ENCODE results near the gene KRT82. TPM values are rescaled to one million over a fixed set of nuclear protein-coding genes. Genes with fewer than 3 reads are reported as not detected.

Gene KRT82
- total and polyA plus RNA-seq, 4 donors = not detected

DNA sequence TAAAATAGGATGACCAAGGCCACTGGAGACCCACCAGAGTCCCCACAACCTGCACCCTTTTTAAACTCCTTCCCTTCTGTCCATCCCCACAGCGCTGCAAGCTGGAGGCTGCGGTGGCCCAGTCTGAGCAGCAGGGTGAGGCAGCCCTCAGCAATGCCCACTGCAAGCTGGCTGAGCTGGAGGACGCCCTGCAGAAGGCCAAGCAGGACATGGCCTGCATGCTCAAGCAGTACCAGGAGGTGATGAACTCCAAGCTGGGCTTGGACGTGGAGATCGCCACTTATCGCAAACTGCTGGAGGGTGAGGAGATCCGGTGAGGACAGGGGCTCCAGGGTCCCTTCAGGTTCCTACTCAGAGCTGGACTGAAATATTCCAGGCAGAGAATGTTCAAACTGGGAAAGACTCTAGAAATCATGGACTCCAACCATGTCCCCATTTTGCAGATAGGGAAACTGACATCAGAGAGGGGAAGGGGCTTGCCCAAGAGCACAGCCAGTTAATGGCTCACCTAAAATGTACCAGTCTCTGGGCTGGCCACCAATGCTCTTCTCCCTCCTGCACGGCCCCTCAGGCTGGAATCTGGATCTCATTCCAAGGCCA lies 56.0 kb downstream of the KRT82 start:
- H3K4me1 ChIP-seq (ENCODE audit: control insufficient read depth in 4 of 4, insufficient read depth in 4 of 4, low read length in 3 of 4) = peaks cover 0 to 13% (median 6%) of the 10 kb centered on the region in 4 donors
- no peaks in the 10 kb centered on the region for H3K27me3 ChIP-seq (ENCODE audit: control insufficient read depth in 4 of 4, insufficient read depth in 4 of 4, low read length in 3 of 4)
- H3K36me3 ChIP-seq (ENCODE audit: control insufficient read depth in 4 of 4, insufficient read depth in 3 of 4, low read depth in 1 of 4, low read length in 3 of 4) = no peaks in the 10 kb centered on the region
- 97% methylated on average over 8 of the region's 8 CpGs for WGBS
- no peak for DNase-seq (ENCODE audit: low spot score)
- no peak overlapping the region for H3K9ac ChIP-seq (ENCODE audit: low read depth in 1 of 2, low read length in 2 of 2)
- H3K9me3 ChIP-seq (ENCODE audit: control insufficient read depth in 4 of 4, low read length in 3 of 4) = no peaks in the 10 kb centered on the region
- TF ChIP-seq RAD21 (IDR thresholded peaks at IDR 0.05) (no peak), ATF3 (IDR thresholded peaks at IDR 0.05) (no peak), ZBTB33 (IDR thresholded peaks at IDR 0.05) (no peak), HNF4G (IDR thresholded peaks at IDR 0.05) (no peak), SP1 (IDR thresholded peaks at IDR 0.05) (no peak), FOXA1 (IDR thresholded peaks at IDR 0.05) (no peak), RXRA (IDR thresholded peaks at IDR 0.05) (no peak), NR2F2 (IDR thresholded peaks at IDR 0.05) (no peak), TAF1 (conservative IDR thresholded peaks at IDR 0.05) (no peak)
- TF ChIP-seq, protein P1, sequence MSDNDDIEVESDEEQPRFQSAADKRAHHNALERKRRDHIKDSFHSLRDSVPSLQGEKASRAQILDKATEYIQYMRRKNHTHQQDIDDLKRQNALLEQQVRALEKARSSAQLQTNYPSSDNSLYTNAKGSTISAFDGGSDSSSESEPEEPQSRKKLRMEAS (IDR thresholded peaks at IDR 0.05) = no peak
- H3K4me3 ChIP-seq (ENCODE audit: low read depth in 1 of 3, low read length in 3 of 3) = no peak overlapping the region
- H3K27ac ChIP-seq (ENCODE audit: low read depth in 1 of 2, low read length in 2 of 2) = no peak overlapping the region

DNA sequence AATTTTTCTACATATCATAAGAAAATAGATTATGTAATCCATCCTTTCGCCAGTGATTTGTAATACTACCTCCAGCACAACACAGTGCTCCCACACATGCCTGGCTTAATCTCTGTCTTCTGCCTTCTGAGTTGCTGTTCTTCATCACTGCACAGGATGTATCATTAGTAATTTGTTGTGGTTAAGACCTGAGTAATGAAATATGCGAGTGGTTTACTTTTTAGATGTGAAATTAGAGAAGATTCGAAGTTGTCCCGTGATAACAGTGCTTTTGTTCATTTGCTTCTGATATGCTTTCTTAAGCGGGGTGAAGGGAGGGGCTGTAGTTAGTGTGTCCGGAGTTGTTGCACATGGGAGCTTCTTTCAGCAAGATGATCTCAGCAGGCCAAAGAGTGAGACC lies 56.9 kb downstream of the KRT82 start:
- H3K4me1 ChIP-seq (ENCODE audit: control insufficient read depth in 4 of 4, insufficient read depth in 4 of 4, low read length in 3 of 4) = peaks cover 3 to 18% (median 11%) of the 10 kb centered on the region in 4 donors
- no peak for DNase-seq (ENCODE audit: low spot score)
- H3K4me3 ChIP-seq (ENCODE audit: low read depth in 1 of 3, low read length in 3 of 3) = no peak overlapping the region
- no peak overlapping the region for H3K27ac ChIP-seq (ENCODE audit: low read depth in 1 of 2, low read length in 2 of 2)
- TF ChIP-seq NR2F2 (IDR thresholded peaks at IDR 0.05) (no peak), HNF4A (conservative IDR thresholded peaks at IDR 0.05) (no peak), SP1 (IDR thresholded peaks at IDR 0.05) (no peak), RXRA (IDR thresholded peaks at IDR 0.05) (no peak), REST (IDR thresholded peaks at IDR 0.05) (no peak), ZBTB33 (IDR thresholded peaks at IDR 0.05) (no peak), TAF1 (conservative IDR thresholded peaks at IDR 0.05) (no peak), EGR1 (IDR thresholded peaks at IDR 0.05; ENCODE audit: low read depth in 2 of 2) (no peak), JUND (IDR thresholded peaks at IDR 0.05) (no peak), RAD21 (IDR thresholded peaks at IDR 0.05) (no peak), FOXA1 (IDR thresholded peaks at IDR 0.05) (no peak)
- TF ChIP-seq, protein P1 (IDR thresholded peaks at IDR 0.05) = no peak
- TF ChIP-seq, protein P2, sequence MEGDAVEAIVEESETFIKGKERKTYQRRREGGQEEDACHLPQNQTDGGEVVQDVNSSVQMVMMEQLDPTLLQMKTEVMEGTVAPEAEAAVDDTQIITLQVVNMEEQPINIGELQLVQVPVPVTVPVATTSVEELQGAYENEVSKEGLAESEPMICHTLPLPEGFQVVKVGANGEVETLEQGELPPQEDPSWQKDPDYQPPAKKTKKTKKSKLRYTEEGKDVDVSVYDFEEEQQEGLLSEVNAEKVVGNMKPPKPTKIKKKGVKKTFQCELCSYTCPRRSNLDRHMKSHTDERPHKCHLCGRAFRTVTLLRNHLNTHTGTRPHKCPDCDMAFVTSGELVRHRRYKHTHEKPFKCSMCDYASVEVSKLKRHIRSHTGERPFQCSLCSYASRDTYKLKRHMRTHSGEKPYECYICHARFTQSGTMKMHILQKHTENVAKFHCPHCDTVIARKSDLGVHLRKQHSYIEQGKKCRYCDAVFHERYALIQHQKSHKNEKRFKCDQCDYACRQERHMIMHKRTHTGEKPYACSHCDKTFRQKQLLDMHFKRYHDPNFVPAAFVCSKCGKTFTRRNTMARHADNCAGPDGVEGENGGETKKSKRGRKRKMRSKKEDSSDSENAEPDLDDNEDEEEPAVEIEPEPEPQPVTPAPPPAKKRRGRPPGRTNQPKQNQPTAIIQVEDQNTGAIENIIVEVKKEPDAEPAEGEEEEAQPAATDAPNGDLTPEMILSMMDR (IDR thresholded peaks at IDR 0.05; ENCODE audit: low read depth, low read length, missing input control) = no peak
- 90% methylated on average over 6 of the region's 6 CpGs for WGBS
- no peaks in the 10 kb centered on the region for H3K27me3 ChIP-seq (ENCODE audit: control insufficient read depth in 4 of 4, insufficient read depth in 4 of 4, low read length in 3 of 4)
- H3K9me3 ChIP-seq (ENCODE audit: control insufficient read depth in 4 of 4, low read length in 3 of 4) = no peaks in the 10 kb centered on the region
- H3K36me3 ChIP-seq (ENCODE audit: control insufficient read depth in 4 of 4, insufficient read depth in 3 of 4, low read depth in 1 of 4, low read length in 3 of 4) = no peaks in the 10 kb centered on the region
- H3K9ac ChIP-seq (ENCODE audit: low read depth in 1 of 2, low read length in 2 of 2) = no peak overlapping the region

All from liver (tissue), 9 donors.